Activated CD4-positive, CD25-positive, alpha-beta regulatory T cell (primary cell): ENCODE measurements around the gene SMIM1.

Experiments used
- DNase-seq, 4 experiments: peaks; one replicate each; lab custom pipeline; 2025; lab: John Stamatoyannopoulos, UW

SMIM1 gene

GRCh38 chr1:3756394-3756793 is 16.2 kb upstream of the SMIM1 start:
- no peak for DNase-seq

- DNase-seq: no peak
Observed at GRCh38 chr1:3759164-3759563, 13.4 kb upstream of the SMIM1 start.

DNA sequence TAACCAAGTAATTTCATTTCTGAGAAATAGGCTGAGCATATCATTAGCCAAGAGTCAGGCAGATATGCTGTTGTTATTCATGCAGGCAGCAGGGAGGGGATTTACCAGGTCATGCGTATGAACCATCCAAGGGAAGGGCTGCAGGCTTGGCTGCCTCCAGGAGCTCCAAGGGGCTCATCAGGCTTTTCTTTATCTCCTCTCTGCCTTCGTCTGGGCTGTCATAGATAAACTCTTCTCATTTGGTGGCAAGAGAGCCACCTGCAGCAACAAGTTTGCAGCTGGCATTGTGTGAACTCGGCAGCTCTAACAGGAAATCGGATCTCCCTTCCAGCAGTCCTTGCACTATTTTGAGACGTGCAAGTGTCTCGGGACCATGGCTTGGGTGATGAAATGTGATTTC is 12.8 kb upstream of the SMIM1 start:
- DNase-seq: no peak

GRCh38 chr1:3761296-3762010 is 11.1 kb upstream of the SMIM1 start:
- no peak for DNase-seq

GRCh38 chr1:3762151-3762872 is 10.2 kb upstream of the SMIM1 start:
- no peak for DNase-seq

DNA sequence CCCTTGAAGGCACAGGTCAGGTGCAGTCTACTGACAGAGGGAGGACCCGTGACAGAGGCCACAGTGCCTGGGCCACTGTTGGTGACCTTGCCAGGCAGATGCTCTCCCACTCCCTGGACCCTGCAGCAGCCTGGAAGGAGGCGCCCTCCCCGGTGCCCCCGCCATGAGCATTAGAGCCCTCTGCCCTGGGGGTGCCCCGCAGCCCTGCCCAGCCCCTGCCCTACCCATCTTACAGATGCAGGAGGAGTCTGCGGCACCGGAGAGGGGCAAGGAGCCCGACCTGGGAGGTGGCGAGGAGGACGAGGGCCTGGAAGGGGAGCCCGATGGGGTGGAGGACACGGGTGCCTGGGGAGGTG is 9.7 kb upstream of the SMIM1 start:
- no peak for DNase-seq

DNA sequence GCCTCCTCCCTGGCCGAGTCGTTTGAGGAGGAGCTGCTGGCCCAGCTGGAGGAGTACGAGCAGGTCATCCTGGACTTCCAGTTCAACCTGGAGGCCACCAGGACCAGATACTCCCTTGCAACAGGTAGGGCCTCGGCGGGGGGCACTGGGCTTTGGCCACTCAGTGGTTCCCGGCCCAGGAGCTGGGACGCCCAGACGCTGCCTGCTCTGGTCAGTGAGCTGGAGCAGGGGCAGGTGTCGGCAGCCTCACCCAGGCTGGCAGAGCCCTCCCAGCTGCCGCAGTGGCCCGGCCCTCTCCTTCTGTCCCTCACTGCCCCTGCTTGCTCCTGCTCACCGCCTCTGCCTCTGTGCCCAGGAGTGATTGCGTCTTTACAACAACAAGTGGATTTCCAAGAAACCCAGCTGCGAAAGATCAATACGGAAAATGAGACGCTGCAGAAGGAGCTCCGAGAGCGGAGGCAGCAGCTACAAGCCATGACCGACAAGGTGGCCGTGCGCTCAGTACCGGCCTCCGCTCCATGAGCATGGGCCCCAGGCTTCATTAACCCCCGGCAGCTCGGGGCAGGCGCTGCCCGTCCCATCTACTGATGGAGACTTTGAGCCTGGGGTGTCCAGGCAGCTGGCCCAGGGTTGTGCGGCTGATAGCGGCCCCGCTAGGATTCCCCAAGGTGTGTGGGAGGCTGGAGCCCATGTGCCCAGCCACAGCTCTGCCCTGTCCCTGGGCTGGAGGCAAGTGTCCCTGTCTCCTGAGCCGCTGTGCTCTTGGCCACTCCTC is 9.0 kb upstream of the SMIM1 start:
- no peak for DNase-seq

GRCh38 chr1:3767328-3767925 is 5.1 kb upstream of the SMIM1 start:
- no peak for DNase-seq

DNA sequence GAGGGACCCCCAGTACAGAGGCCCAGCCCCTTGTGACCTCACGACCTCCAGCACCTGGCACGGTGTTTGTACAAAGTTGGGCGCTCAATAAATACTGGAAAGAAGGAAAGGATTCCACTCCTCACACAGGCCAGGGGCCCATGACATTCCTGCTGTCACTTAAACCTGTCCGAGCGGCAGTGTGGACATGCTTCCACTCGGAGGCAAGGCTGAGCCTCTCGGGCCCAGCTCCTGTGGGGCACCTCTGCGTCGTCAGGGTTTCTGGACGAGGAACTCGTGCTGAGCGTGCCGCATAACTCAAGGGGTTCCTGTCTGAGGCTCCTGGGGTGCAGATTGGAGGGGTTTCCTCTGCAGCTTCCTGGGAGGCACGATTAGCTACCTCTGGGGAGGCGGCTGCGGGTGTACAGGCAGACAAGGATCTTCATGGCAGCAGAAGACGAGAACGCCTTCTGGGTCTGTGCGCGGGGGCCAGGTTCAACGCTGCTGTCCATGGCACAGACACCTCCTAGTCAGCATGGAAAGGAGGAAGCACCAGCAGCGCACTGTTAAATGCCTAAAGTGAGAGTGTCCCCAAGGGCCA is 3.6 kb upstream of the SMIM1 start:
- no peak for DNase-seq

GRCh38 chr1:3770047-3770765 is 2.3 kb upstream of the SMIM1 start:
- DNase-seq: no peak

GRCh38 chr1:3771108-3772026 is 1.2 kb upstream of the SMIM1 start:
- DNase-seq: no peak

- peak; percentile 82 to 85 (median 84) for DNase-seq
Observed at GRCh38 chr1:3772027-3772714, 378 bp upstream of the SMIM1 start.

- DNase-seq: no peak
Observed at GRCh38 chr1:3773572-3774275, 1.2 kb downstream of the SMIM1 start.

- DNase-seq: no peak
Observed at GRCh38 chr1:3774276-3774945, 1.9 kb downstream of the SMIM1 start.

- no peak for DNase-seq
Observed at GRCh38 chr1:3774946-3775489, 2.5 kb downstream of the SMIM1 start.

GRCh38 chr1:3775490-3776230 is 3.1 kb downstream of the SMIM1 start:
- DNase-seq: peak in 2 of 4 experiments; percentile 28

GRCh38 chr1:3776231-3776961 is 3.8 kb downstream of the SMIM1 start:
- no peak for DNase-seq
